HepG2 (cell line): ENCODE measurements around the gene SMIM14.

Source experiments
- CEBPB ChIP-seq: IDR thresholded peaks from 2 replicates; pipeline ENCODE4 v1.6.1; 2011; ENCODE audit warnings: low read depth, low read length, improper control_type of control experiment, borderline replicate concordance
- CTCF ChIP-seq: sonication (generic); formaldehyde crosslinking; IDR thresholded peaks from 2 replicates; pipeline ENCODE4 v1.5.0; 2020; ENCODE audit warnings: mild to moderate bottlenecking, missing genetic modification reagents, moderate library complexity
- FOXO1 ChIP-seq: sonication (generic); formaldehyde crosslinking; IDR thresholded peaks from 2 replicates; pipeline ENCODE4 v1.4.0; 2020; ENCODE audit warnings: missing genetic modification reagents
- HMG20B ChIP-seq: conservative IDR thresholded peaks from 2 replicates; pipeline ENCODE4 v1.6.1; 2016; ENCODE audit warnings: missing genetic modification reagents, missing compliant biosample characterization
- SMC3 ChIP-seq: IDR thresholded peaks from 2 replicates; pipeline ENCODE4 v1.6.1; 2011; ENCODE audit warnings: low read length, improper control_type of control experiment
- ZFP36 ChIP-seq: fragments of 150-350 bp; IDR thresholded peaks from 2 replicates; pipeline ENCODE4 v1.6.1; 2018; ENCODE audit warnings: borderline replicate concordance, low read length, low read depth; ENCODE audit not compliant: partially characterized antibody
- ZNF609 ChIP-seq: sonication (generic); formaldehyde crosslinking; IDR thresholded peaks from 2 replicates; pipeline ENCODE4 v1.4.0; 2020; ENCODE audit warnings: mild to moderate bottlenecking, missing genetic modification reagents, borderline replicate concordance

GRCh38 chr4:39620551-39621313 is 17.9 kb downstream of the SMIM14 start:
- TF ChIP-seq CEBPB (no peak), ZFP36 (no peak), ZNF609 (CRISPR knock-in tag) (no peak), CTCF (CRISPR knock-in tag) (no peak), SMC3 (no peak), FOXO1 (CRISPR knock-in tag) (no peak), HMG20B (CRISPR knock-in tag) (no peak)
